A673 (cell line): ENCODE results near the gene ST6GAL2. TPM values are rescaled to one million over a fixed set of nuclear protein-coding genes. Genes with fewer than 3 reads are reported as not detected.
A peak's percentile ranks its signal among the peaks of the same experiment; 100 is the strongest.

Experiments used
- BruUV-seq: library from RNA; stranded (reverse); fragments of 400-500 nt; replicated peaks from 2 replicates; lab custom pipeline; 2021; lab: Mats Ljungman, UMichigan
- CTCF ChIA-PET: fragments of 300-600 bp; sonication (Branson Sonifier 250); formaldehyde crosslinking; loops from one replicate; lab custom pipeline; 2022; ENCODE audit warnings: antibody characterized with exemption; lab: Charles Lee
- POLR2A ChIA-PET: fragments of 300-600 bp; sonication (Branson Sonifier 250); formaldehyde crosslinking; loops from one replicate; lab custom pipeline; 2022; ENCODE audit warnings: antibody characterized with exemption; ENCODE audit not compliant: low non-redundant PET; lab: Charles Lee
- DNase-seq: peaks from one replicate; pipeline ENCODE4 v3.0.0-alpha.2; 2015; ENCODE audit warnings: low spot score
- H3K27ac ChIP-seq: fragments of 200-600 bp; sonication (generic); 2 replicates; pipeline ENCODE4 v1.5.1; 2016; ENCODE audit warnings: mixed run types, low read depth, mild to moderate bottlenecking, mixed read lengths, antibody characterized with exemption, low read length; ENCODE audit not compliant: poor library complexity, severe bottlenecking
- H3K27me3 ChIP-seq: fragments of 200-600 bp; sonication (generic); replicated peaks from 2 replicates; pipeline ENCODE4 v1.6.1; 2017; ENCODE audit warnings: mixed run types, low read depth, mild to moderate bottlenecking, mixed read lengths, antibody characterized with exemption, low read length; ENCODE audit not compliant: insufficient read depth, poor library complexity
- H3K36me3 ChIP-seq: fragments of 200-600 bp; sonication (generic); 2 replicates; pipeline ENCODE4 v1.6.1; 2016; ENCODE audit warnings: mixed run types, mild to moderate bottlenecking, mixed read lengths, antibody characterized with exemption, low read length; ENCODE audit not compliant: insufficient read depth, poor library complexity, severe bottlenecking
- H3K4me1 ChIP-seq: fragments of 200-600 bp; sonication (generic); 2 replicates; pipeline ENCODE4 v1.6.1; 2017; ENCODE audit warnings: mixed run types, mild to moderate bottlenecking, mixed read lengths, antibody characterized with exemption, low read length; ENCODE audit not compliant: insufficient read depth, poor library complexity, severe bottlenecking
- H3K4me3 ChIP-seq: fragments of 200-600 bp; sonication (generic); 2 replicates; pipeline ENCODE4 v1.5.1; 2016; ENCODE audit warnings: low read depth, mixed run types, mild to moderate bottlenecking, mixed read lengths, low read length; ENCODE audit not compliant: poor library complexity, severe bottlenecking
- H3K9me3 ChIP-seq: fragments of 200-600 bp; sonication (generic); 2 replicates; pipeline ENCODE4 v1.6.1; 2016; ENCODE audit warnings: mixed run types, low read depth, mild to moderate bottlenecking, mixed read lengths, antibody characterized with exemption, low read length; ENCODE audit not compliant: poor library complexity, severe bottlenecking
- EZH2 ChIP-seq: fragments of 200-600 bp; sonication (generic); IDR thresholded peaks from 2 replicates; pipeline ENCODE4 v1.6.1; 2017; ENCODE audit warnings: borderline replicate concordance, low read depth, mild to moderate bottlenecking, mixed read lengths, antibody characterized with exemption, low read length; ENCODE audit not compliant: poor library complexity, severe bottlenecking
- intact Hi-C: fragments of 100-400 bp; cut with micrococcal nuclease; formaldehyde crosslinking; loops from one replicate; pipeline ENCODE4 v1.10.0; 2022; ENCODE audit not compliant: unreplicated experiment
- total RNA-seq: library from RNA; stranded (reverse); gene quantifications from 2 replicates; pipeline ENCODE4 v1.2.3, GENCODE V29; 2021
- TF ChIP-seq, protein P1 (sequence below): fragments of 300-800, 200-600 bp; sonication (generic); conservative IDR thresholded peaks from 2 replicates; pipeline ENCODE4 v1.5.1; 2017; ENCODE audit warnings: low read depth, mild to moderate bottlenecking, antibody characterized with exemption, low read length, moderate library complexity, mixed read lengths

The ST6GAL2 gene
- total RNA-seq, 1 experiment from 2014 or later, result 0.56 TPM

DNA sequence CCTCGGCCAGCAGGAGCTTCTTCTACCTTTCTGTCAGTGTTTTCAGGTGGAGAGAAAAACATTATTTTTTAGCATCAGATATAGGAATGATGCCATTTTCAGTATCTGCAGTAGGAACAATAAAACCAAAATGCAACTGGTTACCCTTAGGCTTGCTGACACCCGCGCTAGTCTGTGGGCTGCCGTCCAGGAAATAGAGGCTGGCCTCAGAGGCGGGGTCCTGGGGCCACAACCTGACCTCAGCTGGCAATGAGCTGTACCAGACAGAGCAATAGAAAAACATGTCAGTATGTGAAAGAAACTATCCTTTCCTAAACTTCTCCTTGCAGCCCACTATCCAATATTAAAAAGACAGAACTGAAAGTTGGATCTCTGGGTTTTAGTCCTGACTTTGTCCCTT lies 4.6 kb upstream of the ST6GAL2 start:
- H3K27ac ChIP-seq, result no peak overlapping the region
- CTCF ChIA-PET, result no interaction called here

DNA sequence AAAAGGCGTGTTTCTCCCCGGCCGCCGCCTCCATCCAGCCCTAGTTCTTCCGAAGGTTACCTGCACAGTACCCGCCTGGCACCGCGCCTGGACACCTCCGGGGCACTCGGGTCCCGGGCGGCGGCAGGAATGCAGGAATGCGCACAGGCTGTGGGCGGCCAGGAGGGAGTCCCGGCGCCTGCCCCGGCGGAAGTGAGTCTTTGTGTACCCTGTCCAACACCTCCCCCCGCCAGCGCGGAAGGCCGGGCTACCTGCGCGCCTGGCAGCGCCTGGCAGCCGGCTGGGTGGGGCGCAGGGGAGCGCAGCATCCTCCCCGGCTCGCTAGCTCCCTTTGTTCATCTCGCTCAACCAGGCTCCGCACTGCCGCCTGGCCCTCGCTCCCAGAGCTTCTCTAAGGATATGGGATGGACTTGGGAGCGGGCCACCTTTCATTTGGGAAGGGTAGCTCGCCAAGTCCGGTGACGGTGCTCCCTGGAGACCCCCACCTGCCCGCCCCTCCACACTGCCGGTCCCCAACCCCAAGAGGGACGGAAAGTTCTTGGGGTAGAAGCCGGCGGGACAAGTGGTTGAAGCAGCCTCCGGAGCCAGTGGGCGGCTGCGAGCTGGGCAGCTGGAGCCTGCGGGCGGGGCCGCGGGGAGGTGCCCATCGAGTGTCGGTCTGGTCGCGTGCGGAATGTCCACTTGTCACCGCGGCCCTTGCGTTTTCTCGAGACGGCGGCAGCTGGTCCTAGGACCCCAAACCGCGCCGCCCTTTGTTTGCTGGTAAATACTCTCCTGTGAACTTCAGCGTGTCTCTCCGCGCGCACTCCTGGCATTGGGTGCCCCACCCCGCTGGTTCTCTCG lies 1.2 kb upstream of the ST6GAL2 start:
- intact Hi-C loops, result no loop called here
- CTCF ChIA-PET, result no interaction called here
- H3K36me3 ChIP-seq, result no peaks in the 10 kb centered on the region
- peaks cover 36% of the 10 kb centered on the region for H3K27me3 ChIP-seq
- peak overlapping the region; percentile 27 for H3K4me3 ChIP-seq
- DNase-seq, result no peak
- POLR2A ChIA-PET, result no interaction called here
- no peaks in the 10 kb centered on the region for H3K9me3 ChIP-seq
- TF ChIP-seq, protein P1, sequence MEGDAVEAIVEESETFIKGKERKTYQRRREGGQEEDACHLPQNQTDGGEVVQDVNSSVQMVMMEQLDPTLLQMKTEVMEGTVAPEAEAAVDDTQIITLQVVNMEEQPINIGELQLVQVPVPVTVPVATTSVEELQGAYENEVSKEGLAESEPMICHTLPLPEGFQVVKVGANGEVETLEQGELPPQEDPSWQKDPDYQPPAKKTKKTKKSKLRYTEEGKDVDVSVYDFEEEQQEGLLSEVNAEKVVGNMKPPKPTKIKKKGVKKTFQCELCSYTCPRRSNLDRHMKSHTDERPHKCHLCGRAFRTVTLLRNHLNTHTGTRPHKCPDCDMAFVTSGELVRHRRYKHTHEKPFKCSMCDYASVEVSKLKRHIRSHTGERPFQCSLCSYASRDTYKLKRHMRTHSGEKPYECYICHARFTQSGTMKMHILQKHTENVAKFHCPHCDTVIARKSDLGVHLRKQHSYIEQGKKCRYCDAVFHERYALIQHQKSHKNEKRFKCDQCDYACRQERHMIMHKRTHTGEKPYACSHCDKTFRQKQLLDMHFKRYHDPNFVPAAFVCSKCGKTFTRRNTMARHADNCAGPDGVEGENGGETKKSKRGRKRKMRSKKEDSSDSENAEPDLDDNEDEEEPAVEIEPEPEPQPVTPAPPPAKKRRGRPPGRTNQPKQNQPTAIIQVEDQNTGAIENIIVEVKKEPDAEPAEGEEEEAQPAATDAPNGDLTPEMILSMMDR, result no peak
- TF ChIP-seq EZH2, result no peak
- H3K27ac ChIP-seq, result no peak overlapping the region
- no peaks in the 10 kb centered on the region for H3K4me1 ChIP-seq
- no TSS peak for BruUV-seq

More for the DNA sequence above, 4.6 kb upstream of the ST6GAL2 start:
- DNase-seq, result no peak
- TF ChIP-seq EZH2, result no peak
- TF ChIP-seq, protein P1, result no peak
- Histone ChIP-seq H3K4me3 (no peak overlapping the region), H3K36me3 (no peaks in the 10 kb centered on the region), H3K9me3 (peaks cover 4% of the 10 kb centered on the region), H3K4me1 (no peaks in the 10 kb centered on the region), H3K27me3 (peaks cover 23% of the 10 kb centered on the region)
- no TSS peak for BruUV-seq
- POLR2A ChIA-PET, result no interaction called here
- intact Hi-C loops, result no loop called here

DNA sequence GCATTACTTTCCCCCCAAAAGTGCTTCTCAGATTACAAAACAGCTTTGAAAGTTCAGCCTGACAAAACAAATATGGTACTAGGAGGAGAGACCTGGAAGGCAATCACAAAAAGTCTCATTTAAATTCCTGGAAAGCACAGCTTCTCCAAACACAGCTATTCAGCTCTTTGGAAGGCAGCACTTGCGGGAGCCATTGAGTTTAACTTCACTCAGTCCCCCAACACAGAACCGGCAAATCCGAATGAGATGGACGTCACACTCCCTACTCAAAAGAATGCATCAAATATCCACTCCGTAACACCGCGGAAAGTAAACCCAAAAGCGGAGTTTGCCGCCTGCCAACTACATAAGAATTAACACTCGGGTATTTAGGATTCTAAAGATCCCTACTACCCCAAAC lies 638 bp downstream of the ST6GAL2 start:
- DNase-seq, result no peak
- peak; percentile 19 for TF ChIP-seq EZH2
- TF ChIP-seq, protein P1, result no peak
- intact Hi-C loops, result no loop called here
- Histone ChIP-seq H3K27me3 (peaks cover 36% of the 10 kb centered on the region), H3K4me1 (no peaks in the 10 kb centered on the region), H3K4me3 (no peak overlapping the region), H3K27ac (no peak overlapping the region), H3K36me3 (no peaks in the 10 kb centered on the region), H3K9me3 (no peaks in the 10 kb centered on the region)
- ChIA-PET CTCF (no interaction called here), POLR2A (no interaction called here)
- no TSS peak for BruUV-seq
